Measurements from ENCODE around the gene KRT9.

KRT9 gene

DNA sequence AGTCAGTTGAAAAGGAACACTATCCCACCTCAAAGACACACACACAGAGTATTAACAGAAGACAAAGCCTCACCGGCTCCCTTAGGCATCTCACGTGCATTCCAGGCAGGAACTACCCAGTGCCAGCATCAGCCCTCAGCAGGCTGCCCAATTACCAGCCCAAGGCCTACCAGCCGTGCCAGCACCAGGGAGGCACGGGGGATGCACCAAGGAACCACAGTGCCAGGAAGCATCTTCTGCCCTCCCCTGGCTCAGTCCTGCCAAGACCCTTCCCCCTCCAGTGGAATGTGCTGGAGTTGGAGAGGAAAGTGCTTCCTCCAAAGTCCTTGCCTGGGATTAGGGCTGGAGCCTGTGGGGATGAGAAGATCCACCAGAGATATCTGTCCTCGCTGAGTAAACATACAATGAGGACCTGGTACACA lies 32.8 kb downstream of the KRT9 start:
- CTCF ChIA-PET = interaction anchor here (4.4 kb wide), 1 partner anchor 10 kb away, joined by 17 read pairs; no protein-coding TSS in a partner anchor
- no peak overlapping the region for H3K4me3 Mint-ChIP-seq
- no peak for DNase-seq
- H3K27ac Mint-ChIP-seq = no peak overlapping the region
- H3K27me3 Mint-ChIP-seq = peaks cover 42% of the 10 kb centered on the region
- H3K4me1 Mint-ChIP-seq = no peaks in the 10 kb centered on the region
- no peaks in the 10 kb centered on the region for H3K36me3 Mint-ChIP-seq
- H3K9me3 Mint-ChIP-seq = no peaks in the 10 kb centered on the region

DNA sequence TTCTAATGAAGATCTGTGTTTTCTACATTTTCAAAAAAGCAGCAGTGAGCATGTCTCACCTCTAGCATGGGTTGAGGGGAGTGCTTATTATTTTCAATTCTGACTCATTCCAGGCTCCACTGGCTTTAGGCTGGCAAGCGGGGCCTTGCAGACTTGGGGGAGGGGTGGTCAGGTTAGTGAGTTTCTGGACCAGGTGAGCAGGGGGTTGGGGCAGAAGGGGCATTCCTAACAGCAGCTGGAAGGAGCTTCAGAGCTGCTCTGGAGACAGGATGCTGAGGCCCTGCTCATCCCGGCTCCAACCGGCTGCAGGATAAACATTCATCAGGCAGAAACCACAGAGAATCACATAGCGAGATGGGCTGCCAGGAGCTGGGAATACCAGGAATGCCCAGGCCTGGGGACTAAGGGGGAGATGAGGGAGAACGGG lies 33.3 kb downstream of the KRT9 start:
- Mint-ChIP-seq H3K4me3 (no peak overlapping the region), H3K9me3 (no peaks in the 10 kb centered on the region), H3K27ac (no peak overlapping the region), H3K36me3 (no peaks in the 10 kb centered on the region), H3K27me3 (peaks cover 42% of the 10 kb centered on the region), H3K4me1 (no peaks in the 10 kb centered on the region)
- DNase-seq = no peak
- CTCF ChIA-PET = interaction anchor here (4.4 kb wide), 1 partner anchor 10 kb away, joined by 17 read pairs; no protein-coding TSS in a partner anchor

DNA sequence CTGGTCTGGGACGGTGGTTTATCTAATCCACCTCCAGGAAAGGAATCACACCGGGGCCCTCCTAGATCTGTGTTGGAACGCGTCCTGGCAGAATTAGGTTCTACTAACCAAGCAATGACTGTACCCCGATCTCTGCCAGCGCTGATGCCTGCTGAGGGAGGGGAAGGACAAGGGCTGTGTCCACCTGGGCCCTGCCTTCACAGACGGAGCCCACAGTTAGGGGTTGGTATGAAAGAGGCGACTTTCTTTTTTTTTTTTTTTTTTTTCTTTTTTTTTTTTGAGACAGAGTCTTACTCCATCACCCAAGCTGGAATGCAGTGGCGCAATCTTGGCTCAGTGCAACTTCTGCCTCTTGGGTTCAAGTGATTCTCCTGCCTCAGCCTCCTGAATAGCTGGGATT lies 33.9 kb downstream of the KRT9 start:
- H3K9me3 Mint-ChIP-seq = no peaks in the 10 kb centered on the region
- H3K27me3 Mint-ChIP-seq = peaks cover 47% of the 10 kb centered on the region
- no peak for DNase-seq
- CTCF ChIA-PET = interaction anchor here (4.4 kb wide), 1 partner anchor 11 kb away, joined by 17 read pairs; no protein-coding TSS in a partner anchor
- no peak overlapping the region for H3K4me3 Mint-ChIP-seq
- no peaks in the 10 kb centered on the region for H3K4me1 Mint-ChIP-seq
- no peak overlapping the region for H3K27ac Mint-ChIP-seq
- H3K36me3 Mint-ChIP-seq = no peaks in the 10 kb centered on the region

DNA sequence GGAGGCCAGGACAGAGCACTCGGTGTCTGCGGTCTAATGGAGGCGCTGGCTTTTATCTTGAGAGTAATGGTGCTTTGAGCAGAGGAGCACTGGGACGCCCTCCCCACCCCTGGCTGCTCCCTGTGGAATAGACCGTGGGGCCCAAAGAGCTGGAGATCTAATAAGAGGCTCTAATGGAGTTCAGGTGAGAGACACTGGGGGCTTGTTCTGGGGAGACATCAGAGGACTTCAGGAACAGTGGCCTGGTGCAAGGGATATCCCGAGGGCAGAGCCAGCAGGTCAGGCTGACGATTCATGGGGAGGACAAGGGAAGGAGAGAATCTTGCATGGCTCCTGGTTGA lies 34.3 kb downstream of the KRT9 start:
- H3K4me1 Mint-ChIP-seq = no peaks in the 10 kb centered on the region
- H3K27me3 Mint-ChIP-seq = peaks cover 50% of the 10 kb centered on the region
- no peaks in the 10 kb centered on the region for H3K9me3 Mint-ChIP-seq
- no peak overlapping the region for H3K27ac Mint-ChIP-seq
- H3K36me3 Mint-ChIP-seq = no peaks in the 10 kb centered on the region
- CTCF ChIA-PET = interaction anchor here (4.4 kb wide), 1 partner anchor 11 kb away, joined by 17 read pairs; no protein-coding TSS in a partner anchor
- DNase-seq = no peak
- no peak overlapping the region for H3K4me3 Mint-ChIP-seq

DNA sequence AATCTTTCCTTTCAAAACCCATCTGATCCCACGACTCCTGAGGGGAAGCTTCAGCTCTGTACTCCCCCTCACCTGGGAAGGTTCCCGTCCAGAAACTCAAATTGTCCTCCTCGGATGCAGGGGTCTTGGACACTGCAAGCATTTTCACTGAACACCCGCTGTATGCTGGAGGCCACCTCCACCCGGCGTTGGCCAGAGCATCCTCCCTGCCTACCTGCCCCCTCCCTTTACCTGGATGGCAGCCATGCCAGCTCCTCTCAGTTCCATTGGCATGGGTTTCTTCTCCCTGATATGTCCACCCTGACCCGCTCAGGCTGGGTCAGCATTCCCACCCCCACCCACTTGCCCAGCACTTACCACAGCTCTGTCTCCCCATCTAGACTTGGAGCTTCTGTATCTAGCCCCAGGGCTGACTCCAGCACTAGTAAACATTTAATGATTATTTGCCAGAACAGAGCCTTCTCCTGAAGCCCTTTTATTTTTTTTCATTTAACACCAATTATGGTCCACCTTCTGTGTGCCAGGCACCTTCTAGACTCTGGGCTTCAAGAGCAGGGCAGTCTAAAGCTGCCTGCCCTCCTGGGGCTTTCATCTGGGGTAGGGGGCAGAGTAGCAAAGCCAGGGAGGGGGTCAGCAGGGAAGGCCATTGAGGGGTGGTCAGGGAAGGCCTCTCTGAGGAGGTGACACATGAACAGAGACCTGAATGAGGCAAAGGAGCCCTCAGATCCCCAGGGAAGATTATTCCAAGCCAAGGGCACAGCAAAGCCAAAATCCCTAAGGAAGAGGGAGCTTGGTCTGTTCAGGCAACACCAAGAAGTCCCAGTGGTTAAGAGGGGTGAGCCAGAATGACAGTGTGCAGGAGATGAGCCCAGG lies 34.9 kb downstream of the KRT9 start:
- DNase-seq = no peak
- Mint-ChIP-seq H3K4me1 (no peaks in the 10 kb centered on the region), H3K36me3 (no peaks in the 10 kb centered on the region), H3K27me3 (peaks cover 55% of the 10 kb centered on the region), H3K4me3 (no peak overlapping the region), H3K9me3 (no peaks in the 10 kb centered on the region), H3K27ac (no peak overlapping the region)
- CTCF ChIA-PET = interaction anchor here (0.6 to 4.4 kb wide), 2 partner anchors 12 to 769 kb away, joined by 3 to 17 read pairs; no protein-coding TSS in a partner anchor

DNA sequence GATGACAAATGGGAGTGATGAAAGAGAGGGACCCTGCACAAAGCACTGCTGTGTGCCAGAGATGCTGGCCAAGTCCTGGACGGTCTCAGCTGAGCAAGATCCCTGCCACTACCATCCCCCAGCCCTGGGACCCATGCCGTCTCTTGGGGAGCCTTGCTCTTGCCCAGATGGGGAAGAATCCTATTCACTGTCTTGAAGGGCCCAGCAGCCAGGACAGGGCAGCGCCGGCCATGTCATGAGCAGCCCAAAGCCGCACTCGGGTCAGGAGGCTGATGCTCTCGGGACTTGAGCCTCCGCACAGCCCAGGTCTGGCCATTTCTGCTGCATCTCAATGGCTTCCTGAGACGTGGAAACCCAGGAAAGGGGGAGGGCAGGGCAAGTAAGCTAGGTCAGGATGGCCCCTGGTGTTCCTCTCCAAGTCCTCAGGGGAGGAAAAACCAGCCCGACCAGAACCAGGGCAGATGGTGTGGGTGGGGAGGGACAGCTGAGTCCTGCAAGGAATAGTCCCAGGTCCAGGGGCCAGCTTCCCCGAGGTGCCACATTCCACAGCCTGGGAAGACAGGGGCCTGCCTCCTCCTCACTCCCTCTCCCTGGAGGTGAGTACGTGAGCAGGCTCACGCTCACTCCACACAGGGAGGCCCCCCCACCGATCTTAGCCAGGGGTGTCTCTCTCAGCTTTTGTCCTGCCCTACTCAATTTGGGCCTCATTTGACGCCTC lies 35.9 kb downstream of the KRT9 start:
- Mint-ChIP-seq H3K36me3 (no peaks in the 10 kb centered on the region), H3K4me3 (no peak overlapping the region), H3K4me1 (no peaks in the 10 kb centered on the region), H3K27me3 (peaks cover 59% of the 10 kb centered on the region), H3K9me3 (no peaks in the 10 kb centered on the region), H3K27ac (no peak overlapping the region)
- no peak for DNase-seq
- CTCF ChIA-PET = interaction anchor here (1.1 to 4.4 kb wide), 3 partner anchors 13 to 130 kb away, joined by 3 to 17 read pairs (median 4); no protein-coding TSS in a partner anchor

DNA sequence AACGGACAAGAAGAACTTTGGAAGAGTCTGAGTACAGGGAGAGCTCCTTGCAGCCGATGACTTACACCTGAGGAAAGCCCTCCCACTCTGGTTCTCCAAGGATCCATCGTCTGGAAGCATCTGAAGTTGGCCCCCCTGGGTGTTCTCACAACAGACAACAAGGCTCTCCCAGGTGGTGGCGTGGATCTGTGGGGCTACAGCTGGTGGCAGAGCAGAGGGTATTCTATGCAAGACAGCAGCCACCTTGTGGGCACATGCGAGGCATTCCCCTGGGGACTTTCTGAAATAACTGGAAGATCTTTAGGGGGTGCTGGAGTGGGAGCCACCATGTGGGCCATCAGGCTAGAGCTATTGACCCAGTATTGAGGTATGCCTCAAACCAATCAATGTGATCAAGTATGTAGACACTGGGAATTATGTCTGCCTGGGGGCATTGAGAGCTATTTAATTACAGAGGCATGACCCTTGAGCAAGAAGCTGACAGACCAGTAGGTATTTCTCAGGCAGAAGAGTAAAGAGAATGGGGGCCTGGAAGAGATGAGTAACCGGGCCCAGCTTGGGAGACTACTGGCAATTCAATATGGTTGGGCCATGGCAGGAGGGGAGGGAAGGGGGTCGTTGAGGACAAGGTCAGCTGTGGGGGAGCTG lies 36.8 kb downstream of the KRT9 start:
- no peaks in the 10 kb centered on the region for H3K36me3 Mint-ChIP-seq
- peaks cover 60% of the 10 kb centered on the region for H3K27me3 Mint-ChIP-seq
- no peak for DNase-seq
- H3K27ac Mint-ChIP-seq = no peak overlapping the region
- H3K4me1 Mint-ChIP-seq = no peaks in the 10 kb centered on the region
- H3K9me3 Mint-ChIP-seq = no peaks in the 10 kb centered on the region
- CTCF ChIA-PET = interaction anchor here (1.1 to 4.4 kb wide), 3 partner anchors 14 to 131 kb away, joined by 3 to 17 read pairs (median 4); no protein-coding TSS in a partner anchor
- no peak overlapping the region for H3K4me3 Mint-ChIP-seq

DNA sequence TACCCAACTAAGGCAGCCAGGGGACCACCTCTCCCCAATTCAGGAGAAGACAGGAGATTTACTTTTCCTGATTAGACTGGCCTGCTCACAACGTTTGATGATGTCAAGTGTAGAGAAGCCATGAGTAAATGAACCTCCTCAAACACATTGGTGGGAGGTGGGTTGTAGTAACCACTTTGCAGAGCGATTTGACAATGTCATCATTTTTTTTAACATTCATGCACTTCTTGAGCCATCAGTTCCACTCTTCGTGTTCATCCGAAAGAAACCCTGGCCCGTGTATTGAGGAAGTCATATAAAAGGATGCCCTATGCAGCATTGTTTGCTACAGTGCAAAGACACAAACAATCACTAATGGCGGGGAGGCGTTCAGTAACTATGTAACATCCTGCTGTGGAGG lies 38.2 kb downstream of the KRT9 start:
- no peak for DNase-seq
- Mint-ChIP-seq H3K36me3 (no peaks in the 10 kb centered on the region), H3K9me3 (no peaks in the 10 kb centered on the region), H3K4me3 (no peak overlapping the region), H3K4me1 (no peaks in the 10 kb centered on the region), H3K27ac (no peak overlapping the region), H3K27me3 (peaks cover 71% of the 10 kb centered on the region)
- CTCF ChIA-PET = interaction anchor here (2.5 kb wide), 1 partner anchor 15 kb away, joined by 15 read pairs; no protein-coding TSS in a partner anchor

DNA sequence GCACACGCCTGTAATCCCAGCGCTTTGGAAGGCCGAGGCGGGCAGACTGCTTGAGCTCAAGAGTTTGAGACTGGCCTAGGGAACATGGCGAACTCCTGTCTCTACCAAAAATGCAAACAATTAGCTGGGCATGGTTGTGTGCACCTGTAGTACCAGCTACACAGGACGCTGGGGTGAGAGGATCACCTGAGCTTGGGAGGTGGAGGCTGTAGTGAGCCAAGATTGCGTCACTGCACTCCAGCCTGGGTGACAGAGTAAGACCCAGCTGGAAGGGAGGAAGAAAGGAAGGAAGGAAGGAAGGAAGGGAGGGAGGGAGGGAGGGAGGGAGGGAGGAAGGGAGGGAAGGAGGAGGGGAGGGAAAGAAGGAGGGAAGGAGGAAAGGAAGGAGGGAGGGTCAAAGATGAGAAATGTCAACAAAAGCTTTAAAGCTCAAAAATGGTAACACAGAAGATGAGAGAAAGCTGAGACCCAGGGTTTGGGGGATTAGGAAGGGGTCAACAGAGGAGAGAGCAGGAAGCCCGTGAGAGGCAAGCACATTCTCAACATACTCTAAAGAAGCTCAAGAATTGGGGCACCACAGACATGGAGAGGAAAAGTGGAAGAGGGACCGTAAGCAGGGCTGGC lies 38.8 kb downstream of the KRT9 start:
- Mint-ChIP-seq H3K36me3 (no peaks in the 10 kb centered on the region), H3K4me1 (peaks cover 2% of the 10 kb centered on the region), H3K27me3 (peaks cover 76% of the 10 kb centered on the region), H3K4me3 (no peak overlapping the region), H3K9me3 (no peaks in the 10 kb centered on the region), H3K27ac (no peak overlapping the region)
- DNase-seq = no peak
- CTCF ChIA-PET = interaction anchor here (1.1 to 2.5 kb wide), 2 partner anchors 16 to 130 kb away, joined by 3 to 15 read pairs; no protein-coding TSS in a partner anchor

DNA sequence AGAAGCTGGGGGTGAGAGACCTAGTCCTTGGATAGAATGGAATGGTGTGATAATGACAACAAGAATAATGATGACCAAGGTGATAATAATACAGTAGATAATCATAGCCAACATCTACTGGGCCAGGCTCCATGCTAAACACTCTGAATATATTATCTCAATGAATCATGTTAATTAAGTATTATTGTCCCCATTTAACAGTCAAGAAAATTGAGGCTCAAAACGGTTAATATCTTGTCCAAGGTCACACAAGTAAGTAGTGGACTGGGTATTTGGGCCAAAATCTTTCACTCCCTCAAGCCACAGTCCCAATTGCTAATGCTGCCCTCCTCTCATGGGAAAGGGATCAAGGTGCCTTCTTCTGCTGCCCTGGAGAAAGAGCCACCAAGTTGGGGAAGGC lies 39.9 kb downstream of the KRT9 start:
- Mint-ChIP-seq H3K4me1 (peaks cover 2% of the 10 kb centered on the region), H3K27me3 (peaks cover 80% of the 10 kb centered on the region), H3K4me3 (no peak overlapping the region), H3K36me3 (no peaks in the 10 kb centered on the region), H3K27ac (no peak overlapping the region), H3K9me3 (no peaks in the 10 kb centered on the region)
- CTCF ChIA-PET = interaction anchor here (2.5 kb wide), 1 partner anchor 17 kb away, joined by 15 read pairs; no protein-coding TSS in a partner anchor
- no peak for DNase-seq

DNA sequence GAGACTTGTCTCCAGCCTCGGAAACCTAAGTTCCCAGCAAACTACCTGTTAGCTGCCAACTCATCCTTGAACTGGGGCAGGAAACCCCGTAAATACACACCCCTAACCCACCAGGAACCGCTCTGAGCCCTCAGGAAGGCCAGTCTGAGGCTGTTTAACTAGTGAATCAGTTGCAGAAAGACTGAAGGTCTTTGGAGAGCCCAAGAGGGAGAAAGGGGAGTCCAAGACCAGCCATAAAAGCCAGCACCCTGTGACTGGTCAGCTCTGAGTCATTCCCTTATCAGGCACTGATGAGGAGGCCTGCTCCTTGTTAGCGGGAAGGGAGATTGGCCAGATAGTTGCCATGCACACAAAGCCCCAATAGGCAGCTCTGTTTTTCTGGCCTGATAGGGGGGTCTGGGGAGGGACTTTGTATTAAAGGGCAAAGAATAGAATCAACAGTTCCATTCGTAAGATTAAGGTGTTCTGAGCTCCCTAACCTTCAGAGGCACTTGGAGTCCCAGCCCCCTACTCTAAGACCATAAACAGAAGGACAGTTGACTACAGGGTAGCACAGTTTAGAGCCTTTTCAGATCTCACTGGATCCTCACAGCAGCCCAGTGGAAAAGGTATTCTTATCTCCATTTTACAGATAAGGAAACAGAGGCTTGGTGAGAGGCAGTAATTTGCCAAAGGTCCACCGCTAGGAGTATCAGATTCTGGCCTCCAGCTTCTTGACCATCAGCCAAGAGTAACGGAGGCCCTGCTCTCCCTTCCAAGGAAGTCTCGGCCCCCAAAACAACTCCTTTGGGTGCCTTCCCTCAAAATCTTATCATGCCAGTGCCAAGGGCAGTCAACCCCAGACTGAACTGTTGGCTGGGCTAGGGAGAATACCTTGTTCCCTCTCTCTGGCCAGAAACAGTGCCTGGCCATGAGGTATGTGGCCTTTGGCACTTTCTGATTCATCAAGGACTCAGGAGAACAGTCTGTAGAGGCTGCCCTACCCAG lies 41.5 kb downstream of the KRT9 start:
- Mint-ChIP-seq H3K27me3 (peaks cover 83% of the 10 kb centered on the region), H3K4me1 (peaks cover 2% of the 10 kb centered on the region), H3K4me3 (no peak overlapping the region), H3K36me3 (no peaks in the 10 kb centered on the region), H3K27ac (no peak overlapping the region), H3K9me3 (no peaks in the 10 kb centered on the region)
- CTCF ChIA-PET = interaction anchor here (0.6 to 1.3 kb wide), 3 partner anchors 19 to 133 kb away, joined by 3 read pairs; no protein-coding TSS in a partner anchor
- DNase-seq = no peak

DNA sequence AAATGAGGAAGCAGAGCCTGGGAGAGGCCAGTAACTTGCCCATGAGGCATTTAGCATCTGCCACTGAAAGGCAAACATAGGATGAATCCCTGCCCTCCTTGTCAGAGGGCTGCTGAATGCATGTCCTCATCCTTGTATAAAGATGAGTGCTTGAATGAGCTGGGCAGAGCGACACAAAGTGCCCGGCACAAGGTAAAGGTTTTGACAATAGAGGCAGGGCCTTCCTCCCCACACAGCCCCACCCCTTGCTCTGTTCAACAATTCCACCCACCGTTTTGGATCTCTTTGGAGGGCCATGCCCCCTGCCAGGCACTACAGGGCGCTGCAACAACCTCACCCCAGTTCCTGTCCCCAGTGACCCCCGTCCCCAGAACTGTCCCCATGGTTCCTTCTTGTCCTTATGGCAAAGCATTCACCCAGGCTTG lies 42.4 kb downstream of the KRT9 start:
- Mint-ChIP-seq H3K27ac (peak overlapping the region; percentile 67), H3K27me3 (peaks cover 88% of the 10 kb centered on the region), H3K36me3 (no peaks in the 10 kb centered on the region), H3K9me3 (no peaks in the 10 kb centered on the region), H3K4me3 (no peak overlapping the region), H3K4me1 (peaks cover 2% of the 10 kb centered on the region)
- DNase-seq = no peak
- CTCF ChIA-PET = interaction anchor here (0.7 to 0.9 kb wide), 2 partner anchors 118 to 620 kb away, joined by 3 read pairs; no protein-coding TSS in a partner anchor
